Tibial artery (tissue), 4 donors: ENCODE measurements around the gene B4GALT5.

Experiments used
- DNase-seq, 2 donors: peaks; one replicate each; pipeline ENCODE4 v3.0.0-alpha.2; 2019
- H3K27ac ChIP-seq, 2 donors: fragments of 200-600 bp; sonication (generic) in 1 of 2; 1 replicate in 1 of 2; 2 replicates in 1 of 2; pipeline ENCODE4 v1.5.1; 2018 to 2019; ENCODE audit warnings: mild to moderate bottlenecking in 1 of 2
- H3K27me3 ChIP-seq, 2 donors: fragments of 200-600 bp; sonication (generic) in 1 of 2; one replicate each; pipeline versions ENCODE4 v1.5.1 to v1.6.0; 2016 to 2019
- H3K36me3 ChIP-seq, 3 donors: fragments of 200-600 bp; sonication (generic) in 2 of 3; one replicate each; pipeline ENCODE4 v1.5.1; 2016 to 2019; ENCODE audit warnings: mild to moderate bottlenecking in 2 of 3
- H3K4me1 ChIP-seq, 4 donors: fragments of 200-600 bp; sonication (generic) in 2 of 4; 1 replicate in 3 of 4; 2 replicates in 1 of 4; pipeline ENCODE4 v1.5.1; 2016 to 2019
- H3K4me3 ChIP-seq, 2 donors: fragments of 200-600 bp; sonication (generic) in 1 of 2; 1 replicate in 1 of 2; 2 replicates in 1 of 2; pipeline ENCODE4 v1.5.1; 2018 to 2019; ENCODE audit warnings: mild to moderate bottlenecking in 2 of 2
- H3K9me3 ChIP-seq, 3 donors: fragments of 200-600 bp; sonication (generic) in 1 of 3; one replicate each; pipeline ENCODE4 v1.5.1; 2016 to 2019
- CTCF ChIP-seq, 2 experiments: fragments of 200-600 bp in 1 of 2; fragments of 450-650 bp in 1 of 2; IDR thresholded peaks; one replicate each; pipeline ENCODE4 v1.5.1; 2017 to 2019; ENCODE audit warnings: antibody characterized with exemption in 2 of 2, mild to moderate bottlenecking in 1 of 2, moderate library complexity in 1 of 2
- intact Hi-C: fragments of 100-400 bp; cut with DNase I; formaldehyde crosslinking; loops from one replicate; pipeline ENCODE4 v1.15.0; 2023; ENCODE audit warnings: low total_unique reads

B4GALT5 gene

GRCh38 chr20:49701916-49702315, 11.8 kb downstream of the B4GALT5 start:
- Histone ChIP-seq H3K9me3 (no peaks in the 10 kb centered on the region), H3K36me3 (no peaks in the 10 kb centered on the region), H3K4me3 (no peak overlapping the region), H3K4me1 (peaks cover 0 to 49% (median 19%) of the 10 kb centered on the region in 4 donors), H3K27ac (no peak overlapping the region), H3K27me3 (no peaks in the 10 kb centered on the region)
- no peak for TF ChIP-seq CTCF (IDR thresholded peaks at IDR 0.05)
- no peak for DNase-seq
- intact Hi-C loops, result no loop called here

DNA sequence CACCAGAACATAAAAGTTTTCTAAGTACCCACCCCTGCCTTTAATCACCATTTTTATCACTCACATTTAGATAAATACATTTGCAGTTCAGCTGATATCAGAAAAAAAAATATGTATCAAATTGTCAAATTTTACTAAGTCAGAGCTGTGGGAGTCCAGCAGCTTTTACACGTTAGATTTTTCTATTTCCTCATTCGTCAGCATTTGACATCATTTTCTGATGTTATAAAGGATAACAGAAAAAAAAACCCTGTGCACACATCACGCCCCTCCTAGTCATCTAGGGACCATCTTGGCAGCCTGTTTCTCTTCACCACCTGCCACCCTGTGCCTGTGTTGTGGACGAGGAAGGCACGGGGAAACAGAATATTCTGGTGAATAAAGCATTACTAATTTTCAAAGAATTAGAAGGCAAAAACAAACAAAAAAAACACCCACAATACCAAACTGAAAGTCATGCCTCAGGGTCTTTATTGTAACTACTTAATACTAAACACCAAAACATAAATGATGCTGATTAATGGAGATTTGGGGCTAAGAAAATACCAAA, 12.4 kb downstream of the B4GALT5 start:
- Histone ChIP-seq H3K36me3 (no peaks in the 10 kb centered on the region), H3K4me3 (no peak overlapping the region), H3K9me3 (no peaks in the 10 kb centered on the region), H3K27ac (no peak overlapping the region), H3K4me1 (peaks cover 0 to 47% (median 15%) of the 10 kb centered on the region in 4 donors), H3K27me3 (no peaks in the 10 kb centered on the region)
- intact Hi-C loops, result no loop called here
- DNase-seq, result no peak
- no peak for TF ChIP-seq CTCF (IDR thresholded peaks at IDR 0.05)

- H3K27me3 ChIP-seq, result no peaks in the 10 kb centered on the region
- H3K36me3 ChIP-seq, result no peaks in the 10 kb centered on the region
- no peak for TF ChIP-seq CTCF (IDR thresholded peaks at IDR 0.05)
- no peak overlapping the region for H3K4me3 ChIP-seq
- H3K4me1 ChIP-seq, result peaks cover 0 to 48% (median 14%) of the 10 kb centered on the region in 4 donors
- intact Hi-C loops, result no loop called here
- no peak overlapping the region for H3K27ac ChIP-seq
- H3K9me3 ChIP-seq, result no peaks in the 10 kb centered on the region
- no peak for DNase-seq
Observed at GRCh38 chr20:49700411-49701185, 13.1 kb downstream of the B4GALT5 start.

DNA sequence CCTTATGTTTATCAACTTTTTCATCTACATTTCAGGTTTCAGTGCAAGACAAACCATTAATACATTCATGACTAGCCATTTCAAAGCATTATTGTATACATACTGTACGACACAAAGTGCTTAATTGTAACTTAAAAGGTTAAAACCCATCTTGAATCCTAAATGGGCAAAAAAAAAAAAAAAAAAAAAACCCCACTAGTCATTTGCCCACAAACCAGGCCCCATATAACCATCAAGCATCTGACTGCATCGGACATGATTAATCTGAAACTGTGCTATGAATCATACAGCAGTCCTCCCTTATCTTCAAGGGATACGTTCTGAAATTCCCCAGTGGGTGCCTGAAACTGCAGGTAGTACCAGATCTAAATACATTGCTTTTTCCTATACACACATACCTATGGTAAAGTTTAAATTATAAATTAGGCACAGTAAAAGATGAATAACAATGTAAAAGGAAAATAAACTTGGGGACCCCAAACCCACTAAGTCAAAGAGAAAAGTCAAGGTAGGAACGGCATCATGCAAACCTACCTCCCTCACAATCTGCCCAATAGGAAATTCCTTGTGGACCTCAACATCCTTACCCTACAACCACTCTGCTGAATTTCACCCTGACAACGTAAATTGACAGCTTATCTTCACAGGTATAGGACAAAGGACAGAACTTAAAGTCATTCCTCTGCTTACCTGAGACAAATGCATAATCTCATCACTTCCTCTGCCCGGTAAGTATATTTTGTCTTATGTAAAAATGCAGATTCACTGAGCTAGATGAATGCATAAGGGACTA, 14.3 kb downstream of the B4GALT5 start:
- Histone ChIP-seq H3K9me3 (no peaks in the 10 kb centered on the region), H3K27ac (no peak overlapping the region), H3K4me1 (peaks cover 0 to 45% (median 12%) of the 10 kb centered on the region in 4 donors), H3K36me3 (no peaks in the 10 kb centered on the region), H3K4me3 (no peak overlapping the region), H3K27me3 (no peaks in the 10 kb centered on the region)
- no peak for DNase-seq
- intact Hi-C loops, result no loop called here
- no peak for TF ChIP-seq CTCF (IDR thresholded peaks at IDR 0.05)

- no peak for DNase-seq
- TF ChIP-seq CTCF (IDR thresholded peaks at IDR 0.05), result no peak
- H3K4me1 ChIP-seq, result peaks cover 0 to 45% (median 12%) of the 10 kb centered on the region in 4 donors
- no peaks in the 10 kb centered on the region for H3K27me3 ChIP-seq
- H3K9me3 ChIP-seq, result no peaks in the 10 kb centered on the region
- no peak overlapping the region for H3K4me3 ChIP-seq
- intact Hi-C loops, result no loop called here
- H3K36me3 ChIP-seq, result no peaks in the 10 kb centered on the region
- H3K27ac ChIP-seq, result no peak overlapping the region
Observed at GRCh38 chr20:49698477-49698876, 15.2 kb downstream of the B4GALT5 start.
